ENCODE data around the gene DEFB132.
"Not testable (repeated sequence)": the region's sequence is repeated elsewhere in the genome, so short reads cannot be mapped to it uniquely, and the experiment has no call there.

DEFB132 gene

DNA sequence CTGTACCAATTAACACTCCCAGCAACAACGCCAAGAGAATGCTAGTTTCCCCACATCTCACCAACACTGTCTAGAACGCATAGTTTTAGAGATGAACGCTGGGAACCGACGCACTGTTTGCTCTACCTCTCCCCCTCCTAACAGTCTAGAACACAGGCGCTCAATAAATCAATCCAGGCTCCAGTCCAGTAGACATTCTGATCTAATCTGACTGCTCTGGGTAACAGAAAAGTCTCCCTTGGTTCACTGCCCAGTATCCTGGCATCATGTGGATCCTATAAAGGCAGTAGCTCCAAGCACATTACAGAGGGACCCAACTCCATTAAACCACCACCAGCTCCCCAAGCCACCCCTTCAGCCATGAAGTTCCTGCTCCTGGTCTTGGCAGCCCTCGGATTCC, at the start of gene DEFB132:
TSS of gene DEFB132 (plus strand) at position 306 of the 400 bp plus-strand sequence. CDS start at position 361, 55 bp downstream.
- no peak for DNase-seq (ENCODE audit: low spot score)

DNA sequence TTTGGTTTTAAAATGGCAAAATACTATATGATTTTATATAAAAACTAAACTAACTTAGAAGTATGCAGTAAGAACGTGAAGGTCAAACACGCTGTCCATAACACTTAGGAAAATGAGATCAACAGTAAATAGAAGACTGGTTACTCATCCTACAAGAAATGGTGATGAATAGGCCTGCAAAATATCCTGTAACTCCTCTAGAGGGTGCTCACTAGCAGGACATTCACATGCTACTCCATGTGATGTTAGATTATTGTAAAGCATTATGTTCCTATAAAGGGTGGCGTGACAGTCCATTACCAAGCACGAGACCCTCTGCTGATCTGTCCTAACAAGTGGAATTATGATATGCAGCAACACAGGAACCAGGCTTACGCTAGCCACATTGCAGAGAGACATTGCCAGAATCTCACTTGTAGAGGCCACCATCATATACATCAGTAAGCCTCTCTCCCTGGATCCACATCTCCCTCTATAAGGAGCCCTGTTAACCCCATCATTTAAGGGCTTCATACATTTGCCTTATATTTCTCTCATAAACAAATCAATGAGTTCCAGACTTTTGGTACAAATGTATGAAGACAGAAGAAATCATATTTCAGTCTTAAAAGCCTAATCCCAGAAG, 48.5 kb upstream of the DEFB132 start:
- peak; percentile 23 for DNase-seq (ENCODE audit: low spot score)

- no peak for DNase-seq (ENCODE audit: low spot score)
These were observed 46.6 kb upstream of the DEFB132 start for GRCh38 chr20:210809-211502.

DNA sequence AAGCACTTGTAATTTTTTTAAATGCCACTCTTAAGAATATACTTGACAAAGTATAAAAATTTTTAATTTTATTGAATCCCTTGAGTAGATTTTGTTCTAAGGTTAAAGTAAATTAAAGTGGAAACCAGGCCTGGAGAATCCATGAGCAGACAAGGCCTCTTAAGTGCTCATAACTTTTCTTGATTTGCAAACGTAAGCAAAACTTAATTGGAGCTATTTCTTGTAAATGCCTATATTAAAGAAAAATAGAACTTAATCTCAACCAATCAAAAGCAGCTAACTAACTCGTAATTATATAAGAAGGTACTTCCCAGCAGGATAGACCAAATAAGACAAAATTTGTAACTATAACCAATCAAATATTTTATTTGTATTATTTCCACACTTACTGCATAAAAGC, 43.1 kb upstream of the DEFB132 start:
- no peak for DNase-seq (ENCODE audit: low spot score)

- no peak for DNase-seq (ENCODE audit: low spot score)
These were observed 41.7 kb upstream of the DEFB132 start for GRCh38 chr20:215796-216195.

DNA sequence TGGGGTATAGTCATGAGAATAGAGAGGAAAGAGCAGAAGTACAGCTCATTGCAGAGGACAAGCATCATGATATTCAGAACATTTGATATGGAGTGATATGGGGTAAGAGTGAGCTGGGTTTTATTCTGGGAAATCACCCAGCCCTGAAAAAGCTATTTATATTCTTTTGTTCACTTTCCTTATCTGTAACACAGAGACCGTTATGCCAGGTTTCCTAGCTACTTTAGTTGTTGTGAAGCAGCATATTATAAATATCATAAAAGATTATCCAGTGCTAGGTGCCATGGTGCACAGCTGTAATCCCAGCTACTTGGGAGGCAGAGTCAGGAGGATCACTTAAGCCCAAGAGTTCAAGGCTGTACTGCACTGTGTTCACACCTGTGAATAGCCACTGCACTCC, 40.3 kb upstream of the DEFB132 start:
- no peak for DNase-seq (ENCODE audit: low spot score)

DNA sequence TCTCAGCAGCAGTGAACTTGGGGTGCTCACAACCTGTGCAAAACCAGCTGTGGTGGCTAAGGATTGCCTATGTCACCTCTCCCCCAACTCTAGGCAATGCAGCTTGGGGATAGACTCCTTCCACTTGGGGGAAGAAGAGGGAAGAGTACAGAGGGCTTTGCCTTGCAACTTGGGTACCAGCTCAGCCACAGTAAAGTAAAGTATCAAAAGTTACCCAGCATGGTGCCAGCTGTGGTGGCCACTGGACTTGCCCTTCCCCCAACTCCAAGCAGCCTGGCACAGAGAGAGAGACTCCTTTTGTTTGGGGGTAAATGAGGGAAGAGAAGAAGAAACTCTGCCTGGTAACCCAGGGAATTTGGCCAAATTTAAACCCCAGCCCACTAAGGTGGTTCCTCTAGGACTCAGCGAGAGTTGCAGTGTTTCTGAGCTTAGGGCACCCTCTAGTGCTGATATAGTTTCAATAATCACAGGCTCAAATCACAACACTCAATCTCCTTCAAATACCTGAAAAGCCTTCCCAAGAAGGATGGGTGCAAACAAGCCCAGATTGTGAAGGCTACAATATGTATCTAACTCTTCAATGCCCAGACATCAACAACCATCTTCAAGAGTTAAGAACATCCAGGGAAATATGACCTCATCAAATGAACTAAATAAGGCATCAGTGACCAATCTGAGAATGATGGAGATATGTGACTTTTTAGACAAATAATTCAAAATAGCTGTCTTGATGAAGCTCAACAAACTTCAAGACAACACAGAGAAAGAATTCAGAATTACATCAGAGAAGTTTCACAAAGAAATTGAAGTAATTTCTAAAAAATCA, 38.0 kb upstream of the DEFB132 start:
- DNase-seq (ENCODE audit: low spot score): peak; percentile 52

DNA sequence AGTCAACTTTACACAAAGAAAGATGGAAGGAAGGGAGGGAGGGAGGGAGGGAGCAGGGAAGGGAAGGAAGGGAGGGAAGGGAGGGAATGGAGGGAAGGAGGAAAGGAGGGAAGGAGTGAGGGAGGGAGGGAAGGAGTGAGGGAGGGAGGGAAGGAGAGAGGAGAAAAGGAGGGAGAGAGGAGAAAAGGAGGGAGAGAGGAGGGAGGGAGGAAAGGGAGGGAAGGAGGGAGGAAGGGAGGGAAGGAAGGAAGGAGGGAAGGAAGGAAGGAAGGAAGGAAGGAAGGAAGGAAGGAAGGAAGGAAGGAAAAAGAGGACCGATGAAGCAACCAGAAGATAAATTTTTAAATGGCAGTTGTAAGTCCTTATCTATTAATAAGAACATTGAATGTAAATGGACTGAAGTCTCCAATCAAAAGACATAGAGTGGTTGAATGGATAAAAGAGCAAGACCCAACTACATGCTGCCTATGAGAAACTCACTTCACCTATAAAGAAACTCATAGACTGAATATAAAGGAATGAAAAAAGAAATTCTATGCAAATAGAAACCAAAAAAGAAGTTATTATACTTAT, 36.2 kb upstream of the DEFB132 start:
- no peak for DNase-seq (ENCODE audit: low spot score)

DNA sequence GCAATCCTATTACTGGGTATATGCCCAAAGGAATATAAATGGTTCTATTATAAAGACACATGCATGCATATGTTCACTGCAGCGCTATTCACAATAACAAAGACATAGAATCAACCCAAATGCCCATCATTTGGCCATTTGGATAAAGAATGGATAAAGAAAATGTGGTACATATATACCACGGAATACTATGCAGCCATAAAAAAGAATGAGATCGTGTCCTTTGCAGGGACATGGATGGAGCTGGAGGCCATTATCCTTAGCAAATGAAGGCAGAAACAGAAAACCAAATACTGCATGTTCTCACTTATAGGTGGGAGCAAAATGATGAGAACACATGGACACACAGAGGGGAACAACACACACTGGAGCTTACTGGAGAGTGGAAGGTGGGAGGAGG, 31.6 kb upstream of the DEFB132 start:
- DNase-seq (ENCODE audit: low spot score): not testable (repeated sequence)

DNA sequence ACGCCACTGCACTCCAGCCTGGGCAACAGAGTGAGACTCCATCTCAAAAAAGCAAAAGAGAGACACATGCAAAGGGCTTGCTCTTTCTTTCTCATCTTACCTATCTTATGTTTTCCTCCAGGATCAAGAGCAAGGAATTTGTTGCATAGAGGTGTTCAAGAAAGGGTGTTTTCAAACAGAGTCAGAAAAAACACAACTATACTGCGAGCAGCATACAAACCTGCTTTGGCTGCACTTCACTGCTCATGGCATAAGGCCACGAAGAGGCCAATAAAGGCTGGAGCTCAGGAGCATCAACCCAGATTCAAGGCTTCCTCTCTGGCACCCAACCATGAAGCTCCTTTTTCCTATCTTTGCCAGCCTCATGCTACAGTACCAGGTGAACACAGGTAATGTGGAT, 30.6 kb upstream of the DEFB132 start, which contains the start of gene DEFB129:
TSS of gene DEFB129 (plus strand) at position 301 of the 400 bp plus-strand sequence. CDS start at position 332, 31 bp downstream.
- DNase-seq (ENCODE audit: low spot score): no peak

- no peak for DNase-seq (ENCODE audit: low spot score)
These were observed 30.0 kb upstream of the DEFB132 start for GRCh38 chr20:227439-228105.

- DNase-seq (ENCODE audit: low spot score): no peak
These were observed 21.6 kb upstream of the DEFB132 start for GRCh38 chr20:235891-236290.

- DNase-seq (ENCODE audit: low spot score): no peak
These were observed 20.0 kb upstream of the DEFB132 start for GRCh38 chr20:237489-237888.

DNA sequence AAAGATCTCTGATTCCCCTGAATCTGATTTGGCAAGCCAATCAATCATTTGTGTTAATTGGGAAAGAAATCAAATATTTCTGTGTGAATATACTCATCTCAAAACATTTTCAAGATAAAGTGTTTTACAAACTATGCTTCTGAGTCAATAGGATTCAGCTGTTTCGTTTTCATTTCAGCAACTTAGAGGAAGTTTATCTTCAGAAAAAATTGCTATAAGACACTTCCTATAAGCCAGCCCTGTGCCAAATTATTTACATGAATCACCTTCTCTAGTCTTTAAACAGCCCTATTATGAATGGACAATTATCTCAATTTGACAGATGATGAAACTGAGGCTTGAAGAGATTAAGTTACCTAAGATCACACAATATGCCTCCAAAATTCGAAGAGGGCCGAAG, 19.6 kb upstream of the DEFB132 start:
- no peak for DNase-seq (ENCODE audit: low spot score)

DNA sequence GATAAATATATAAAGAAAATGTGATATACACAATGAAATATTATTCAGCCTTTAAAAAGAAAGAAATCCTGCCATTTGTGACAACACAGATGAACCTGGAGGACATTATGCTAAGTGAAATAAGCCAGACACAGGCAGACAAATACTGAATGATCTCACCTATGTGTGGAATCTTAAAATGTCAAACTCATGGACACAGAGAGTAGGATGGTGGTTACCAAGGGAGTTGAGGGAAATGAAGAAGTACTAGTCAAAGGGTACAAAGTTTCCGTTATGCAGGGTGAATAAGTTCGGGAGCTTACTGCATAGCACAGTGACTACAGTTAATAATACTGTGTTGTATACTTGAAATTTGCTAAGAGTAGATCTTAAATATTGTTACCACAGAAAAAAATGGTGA, 14.6 kb upstream of the DEFB132 start:
- no peak for DNase-seq (ENCODE audit: low spot score)

- DNase-seq (ENCODE audit: low spot score): no peak
These were observed 6.2 kb upstream of the DEFB132 start for GRCh38 chr20:251354-251753.

GRCh38 chr20:252801-253200, 4.7 kb upstream of the DEFB132 start:
- no peak for DNase-seq (ENCODE audit: low spot score)

DNA sequence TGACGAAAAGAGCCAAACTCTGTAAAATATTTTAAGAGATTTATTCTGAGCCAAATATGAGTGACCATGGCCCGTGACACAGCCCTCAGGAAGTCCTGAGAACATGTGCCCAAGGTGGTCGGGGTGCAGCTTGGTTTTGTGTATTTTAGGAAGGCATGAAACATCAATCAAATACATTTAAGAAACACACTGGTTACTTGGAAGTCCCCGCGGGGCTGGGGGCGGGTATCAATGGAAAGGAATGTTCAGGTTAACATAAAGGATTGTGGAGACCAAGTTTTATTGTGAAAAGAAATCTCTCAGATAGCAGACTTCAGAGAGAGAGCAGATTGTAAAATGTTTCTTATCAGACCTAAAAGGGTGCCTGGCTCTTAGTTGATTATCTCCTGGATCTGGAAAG, 4.1 kb upstream of the DEFB132 start:
- DNase-seq (ENCODE audit: low spot score): not testable (repeated sequence)

GRCh38 chr20:258269-258858, 840 bp downstream of the DEFB132 start:
- DNase-seq (ENCODE audit: low spot score): no peak

GRCh38 chr20:258963-259362, 1.4 kb downstream of the DEFB132 start:
- DNase-seq (ENCODE audit: low spot score): peak; percentile 55

- DNase-seq (ENCODE audit: low spot score): no peak
These were observed 2.5 kb downstream of the DEFB132 start for GRCh38 chr20:259981-260380.

DNA sequence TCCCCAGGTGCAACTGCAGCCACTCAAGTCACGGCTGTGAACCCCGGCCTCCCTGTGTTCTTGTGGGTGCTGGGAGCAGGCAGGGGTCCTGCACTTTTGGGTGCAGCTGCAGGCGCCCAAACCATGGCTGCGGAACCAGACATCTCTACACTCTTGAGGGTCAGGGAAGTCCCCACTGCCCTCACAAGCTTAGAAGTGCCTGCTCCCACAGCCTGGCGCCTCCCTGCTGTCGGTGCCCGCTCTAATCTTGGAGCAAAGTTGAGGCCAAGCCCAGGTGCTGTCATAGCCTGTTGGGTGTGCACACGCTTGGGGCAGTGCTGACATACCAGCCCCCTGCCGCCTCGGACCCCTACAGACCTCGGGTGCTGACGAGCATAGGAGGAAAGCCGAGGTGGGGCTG, 6.2 kb downstream of the DEFB132 start:
- no peak for DNase-seq (ENCODE audit: low spot score)
